K562 (cell line): ENCODE results near the gene YPEL1.
A peak's percentile ranks its signal among the peaks of the same experiment; 100 is the strongest.

Experiments used
- CHD4 ChIP-seq: fragments of 200-600 bp; sonication (generic); IDR thresholded peaks from 3 replicates; pipeline ENCODE4 v1.6.1; 2012; ENCODE audit warnings: low read depth, mild to moderate bottlenecking, mixed read lengths, low read length, inconsistent platforms; ENCODE audit not compliant: insufficient read depth, insufficient replicate concordance, poor library complexity, severe bottlenecking
- CREM ChIP-seq: IDR thresholded peaks from 2 replicates; pipeline ENCODE4 v1.6.1; 2014; ENCODE audit warnings: antibody characterized with exemption, low read depth
- FOXJ2 ChIP-seq: fragments of 200-800 bp; sonication (Bioruptor generic); IDR thresholded peaks from 2 replicates; pipeline ENCODE4 v1.6.1; 2016; ENCODE audit warnings: missing genetic modification characterization, missing compliant biosample characterization
- FOXM1 ChIP-seq, 2 experiments: fragments of 450-650 bp in 1 of 2; sonication (generic) in 1 of 2; formaldehyde crosslinking in 1 of 2; IDR thresholded peaks; 2 replicates each; pipeline versions ENCODE4 v1.6.1 to v1.9.0; 2017 to 2022; ENCODE audit warnings: low read depth in 2 of 2, mild to moderate bottlenecking in 2 of 2, missing genetic modification reagents in 1 of 2, moderate library complexity in 1 of 2
- GABPA ChIP-seq: fragments of 200-800 bp; sonication (Bioruptor generic); conservative IDR thresholded peaks from 2 replicates; pipeline ENCODE4 v1.6.1; 2016; ENCODE audit warnings: low read depth, missing genetic modification characterization, missing compliant biosample characterization
- JUN ChIP-seq, 2 experiments: sonication (generic) in 1 of 2; formaldehyde crosslinking in 1 of 2; IDR thresholded peaks; 2 replicates each; pipeline versions ENCODE4 v1.6.1 to v1.8.0; 2012 to 2022; ENCODE audit warnings: borderline replicate concordance in 2 of 2, mild to moderate bottlenecking in 2 of 2, improper control_type of control experiment in 1 of 2, low read depth in 1 of 2, low read length in 1 of 2, missing genetic modification reagents in 1 of 2
- POLR2A ChIP-seq: fragments of 450-650 bp; conservative IDR thresholded peaks from 2 replicates; pipeline ENCODE4 v1.6.1; 2016
- ZNF134 ChIP-seq: fragments of 250-450 bp; sonication (Bioruptor Pico); conservative IDR thresholded peaks from 2 replicates; pipeline ENCODE4 v1.4.0; 2020
- ZNF143 ChIP-seq: sonication (generic); formaldehyde crosslinking; IDR thresholded peaks from 2 replicates; pipeline ENCODE4 v1.9.0; 2022; ENCODE audit warnings: mild to moderate bottlenecking, missing genetic modification reagents
- TF ChIP-seq, protein P1 (sequence below): IDR thresholded peaks from 2 replicates; pipeline ENCODE4 v1.6.1; 2011; ENCODE audit warnings: borderline replicate concordance, low read depth, mild to moderate bottlenecking, moderate library complexity, low read length; ENCODE audit not compliant: insufficient read depth, poor library complexity, severe bottlenecking
- TF ChIP-seq, protein P2 (sequence below), 3 experiments: IDR thresholded peaks in 2 of 3; conservative IDR thresholded peaks in 1 of 3; 2 replicates each; pipeline ENCODE4 v1.5.1; 2011 to 2012; ENCODE audit warnings: low read length in 3 of 3, mild to moderate bottlenecking in 3 of 3, control low read depth in 2 of 3, improper control_type of control experiment in 1 of 3, inconsistent platforms in 1 of 3, low read depth in 1 of 3, mixed read lengths in 1 of 3, moderate library complexity in 1 of 3; ENCODE audit not compliant: insufficient read depth in 2 of 3
- TF ChIP-seq, protein P3 (sequence below), 2 experiments: fragments of 450-650 bp in 1 of 2; IDR thresholded peaks; 2 replicates each; pipeline ENCODE4 v1.6.1; 2011 to 2017; ENCODE audit warnings: low read depth in 2 of 2, antibody characterized with exemption in 1 of 2, borderline replicate concordance in 1 of 2, low read length in 1 of 2, mild to moderate bottlenecking in 1 of 2, mixed read lengths in 1 of 2; ENCODE audit not compliant: control insufficient read depth in 1 of 2

DNA sequence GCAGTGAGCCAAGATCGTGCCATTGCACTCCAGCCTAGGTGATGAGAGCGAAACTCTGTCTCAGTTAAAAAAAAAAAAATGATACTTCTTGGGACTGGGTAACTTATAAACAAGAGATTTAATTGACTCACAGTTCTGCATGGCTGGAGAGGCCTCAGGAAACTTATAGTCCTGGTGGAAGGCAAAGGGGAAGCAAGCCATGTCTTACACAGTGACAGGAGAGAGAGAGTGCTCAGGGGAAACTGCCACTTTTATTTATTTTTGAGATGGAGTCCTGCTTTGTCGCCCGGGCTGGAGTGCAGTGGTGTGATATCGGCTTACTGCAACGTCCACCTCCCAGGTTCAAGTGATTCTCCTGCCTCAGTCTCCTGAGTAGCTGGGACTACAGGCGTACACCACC is 85.3 kb downstream of the YPEL1 start:
- TF ChIP-seq GABPA (tag) (no peak), POLR2A (no peak), ZNF134 (no peak), JUN (IDR thresholded peaks at IDR 0.05; ENCODE audit: borderline replicate concordance, low read depth, low read length) (no peak), JUN (CRISPR knock-in tag; IDR thresholded peaks at IDR 0.05; ENCODE audit: borderline replicate concordance) (no peak), CREM (no peak), ZNF143 (CRISPR knock-in tag) (no peak), FOXM1 (IDR thresholded peaks at IDR 0.05; ENCODE audit: low read depth) (no peak), FOXM1 (CRISPR knock-in tag; IDR thresholded peaks at IDR 0.05; ENCODE audit: low read depth) (no peak), CHD4 (no peak), FOXJ2 (tag) (no peak)
- TF ChIP-seq, protein P1, sequence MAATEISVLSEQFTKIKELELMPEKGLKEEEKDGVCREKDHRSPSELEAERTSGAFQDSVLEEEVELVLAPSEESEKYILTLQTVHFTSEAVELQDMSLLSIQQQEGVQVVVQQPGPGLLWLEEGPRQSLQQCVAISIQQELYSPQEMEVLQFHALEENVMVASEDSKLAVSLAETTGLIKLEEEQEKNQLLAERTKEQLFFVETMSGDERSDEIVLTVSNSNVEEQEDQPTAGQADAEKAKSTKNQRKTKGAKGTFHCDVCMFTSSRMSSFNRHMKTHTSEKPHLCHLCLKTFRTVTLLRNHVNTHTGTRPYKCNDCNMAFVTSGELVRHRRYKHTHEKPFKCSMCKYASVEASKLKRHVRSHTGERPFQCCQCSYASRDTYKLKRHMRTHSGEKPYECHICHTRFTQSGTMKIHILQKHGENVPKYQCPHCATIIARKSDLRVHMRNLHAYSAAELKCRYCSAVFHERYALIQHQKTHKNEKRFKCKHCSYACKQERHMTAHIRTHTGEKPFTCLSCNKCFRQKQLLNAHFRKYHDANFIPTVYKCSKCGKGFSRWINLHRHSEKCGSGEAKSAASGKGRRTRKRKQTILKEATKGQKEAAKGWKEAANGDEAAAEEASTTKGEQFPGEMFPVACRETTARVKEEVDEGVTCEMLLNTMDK, result no peak
- TF ChIP-seq, protein P2, sequence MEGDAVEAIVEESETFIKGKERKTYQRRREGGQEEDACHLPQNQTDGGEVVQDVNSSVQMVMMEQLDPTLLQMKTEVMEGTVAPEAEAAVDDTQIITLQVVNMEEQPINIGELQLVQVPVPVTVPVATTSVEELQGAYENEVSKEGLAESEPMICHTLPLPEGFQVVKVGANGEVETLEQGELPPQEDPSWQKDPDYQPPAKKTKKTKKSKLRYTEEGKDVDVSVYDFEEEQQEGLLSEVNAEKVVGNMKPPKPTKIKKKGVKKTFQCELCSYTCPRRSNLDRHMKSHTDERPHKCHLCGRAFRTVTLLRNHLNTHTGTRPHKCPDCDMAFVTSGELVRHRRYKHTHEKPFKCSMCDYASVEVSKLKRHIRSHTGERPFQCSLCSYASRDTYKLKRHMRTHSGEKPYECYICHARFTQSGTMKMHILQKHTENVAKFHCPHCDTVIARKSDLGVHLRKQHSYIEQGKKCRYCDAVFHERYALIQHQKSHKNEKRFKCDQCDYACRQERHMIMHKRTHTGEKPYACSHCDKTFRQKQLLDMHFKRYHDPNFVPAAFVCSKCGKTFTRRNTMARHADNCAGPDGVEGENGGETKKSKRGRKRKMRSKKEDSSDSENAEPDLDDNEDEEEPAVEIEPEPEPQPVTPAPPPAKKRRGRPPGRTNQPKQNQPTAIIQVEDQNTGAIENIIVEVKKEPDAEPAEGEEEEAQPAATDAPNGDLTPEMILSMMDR (IDR thresholded peaks at IDR 0.05 in 2 of 3, conservative IDR thresholded peaks at IDR 0.05 in 1 of 3; ENCODE audit: insufficient read depth in 2 of 3, low read depth in 1 of 3, low read length in 3 of 3), result 0 out of 6 replicates have a peak, but pooled peaks of 1 of the 3 experiments have one; percentile 5
- TF ChIP-seq, protein P3, sequence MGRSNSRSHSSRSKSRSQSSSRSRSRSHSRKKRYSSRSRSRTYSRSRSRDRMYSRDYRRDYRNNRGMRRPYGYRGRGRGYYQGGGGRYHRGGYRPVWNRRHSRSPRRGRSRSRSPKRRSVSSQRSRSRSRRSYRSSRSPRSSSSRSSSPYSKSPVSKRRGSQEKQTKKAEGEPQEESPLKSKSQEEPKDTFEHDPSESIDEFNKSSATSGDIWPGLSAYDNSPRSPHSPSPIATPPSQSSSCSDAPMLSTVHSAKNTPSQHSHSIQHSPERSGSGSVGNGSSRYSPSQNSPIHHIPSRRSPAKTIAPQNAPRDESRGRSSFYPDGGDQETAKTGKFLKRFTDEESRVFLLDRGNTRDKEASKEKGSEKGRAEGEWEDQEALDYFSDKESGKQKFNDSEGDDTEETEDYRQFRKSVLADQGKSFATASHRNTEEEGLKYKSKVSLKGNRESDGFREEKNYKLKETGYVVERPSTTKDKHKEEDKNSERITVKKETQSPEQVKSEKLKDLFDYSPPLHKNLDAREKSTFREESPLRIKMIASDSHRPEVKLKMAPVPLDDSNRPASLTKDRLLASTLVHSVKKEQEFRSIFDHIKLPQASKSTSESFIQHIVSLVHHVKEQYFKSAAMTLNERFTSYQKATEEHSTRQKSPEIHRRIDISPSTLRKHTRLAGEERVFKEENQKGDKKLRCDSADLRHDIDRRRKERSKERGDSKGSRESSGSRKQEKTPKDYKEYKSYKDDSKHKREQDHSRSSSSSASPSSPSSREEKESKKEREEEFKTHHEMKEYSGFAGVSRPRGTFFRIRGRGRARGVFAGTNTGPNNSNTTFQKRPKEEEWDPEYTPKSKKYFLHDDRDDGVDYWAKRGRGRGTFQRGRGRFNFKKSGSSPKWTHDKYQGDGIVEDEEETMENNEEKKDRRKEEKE (IDR thresholded peaks at IDR 0.05; ENCODE audit: borderline replicate concordance in 1 of 2, control insufficient read depth in 1 of 2, low read depth in 2 of 2, low read length in 1 of 2), result no peak
